ENCODE measurements around the gene KIAA0232.

DNA sequence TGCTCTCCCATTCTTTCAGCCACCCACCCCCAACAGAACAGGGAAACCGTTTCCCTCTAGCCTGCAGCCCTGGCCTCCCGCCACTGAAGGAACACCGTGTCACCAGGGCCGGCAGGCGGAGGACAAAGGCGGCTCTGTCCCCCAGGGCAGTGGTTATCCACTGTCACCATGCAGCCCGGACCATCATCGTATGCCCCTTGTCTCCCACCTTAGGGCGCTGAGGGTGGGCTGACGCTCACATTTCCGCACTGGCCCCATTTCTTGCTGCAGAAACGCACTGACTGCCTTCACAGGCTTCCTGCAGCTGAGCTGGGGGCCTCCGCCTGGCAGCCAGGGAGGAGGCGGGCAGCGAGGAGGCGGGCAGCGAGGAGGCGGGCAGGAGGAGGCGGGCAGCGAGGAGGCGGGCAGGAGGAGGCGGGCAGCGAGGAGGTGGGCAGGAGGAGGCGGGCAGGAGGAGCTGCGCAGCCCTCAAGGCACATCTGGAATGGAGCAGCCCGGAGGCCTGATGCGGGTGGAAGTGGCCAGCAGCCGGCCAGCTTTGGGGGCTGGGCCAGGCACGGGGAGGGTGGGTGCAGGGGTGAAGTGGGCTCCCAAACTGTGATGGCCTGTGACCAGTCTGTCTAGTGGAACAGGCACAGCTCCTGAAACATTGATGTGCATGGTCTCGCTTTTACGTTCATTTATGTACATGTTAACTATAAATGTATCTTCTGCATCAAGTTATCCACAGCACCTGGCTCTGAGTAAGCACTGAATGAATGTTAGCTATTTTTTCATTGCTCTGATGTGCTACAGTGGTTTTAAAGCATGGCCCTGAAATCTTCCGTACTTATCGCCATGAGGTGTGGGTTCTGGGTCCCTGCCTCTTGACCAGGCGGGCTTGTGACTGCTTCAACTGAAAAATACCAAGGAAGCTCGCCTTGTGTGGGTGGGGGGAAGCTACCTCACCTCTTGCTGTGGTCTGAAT is 20.6 kb upstream of the KIAA0232 start:
- TF ChIP-seq, protein P1, sequence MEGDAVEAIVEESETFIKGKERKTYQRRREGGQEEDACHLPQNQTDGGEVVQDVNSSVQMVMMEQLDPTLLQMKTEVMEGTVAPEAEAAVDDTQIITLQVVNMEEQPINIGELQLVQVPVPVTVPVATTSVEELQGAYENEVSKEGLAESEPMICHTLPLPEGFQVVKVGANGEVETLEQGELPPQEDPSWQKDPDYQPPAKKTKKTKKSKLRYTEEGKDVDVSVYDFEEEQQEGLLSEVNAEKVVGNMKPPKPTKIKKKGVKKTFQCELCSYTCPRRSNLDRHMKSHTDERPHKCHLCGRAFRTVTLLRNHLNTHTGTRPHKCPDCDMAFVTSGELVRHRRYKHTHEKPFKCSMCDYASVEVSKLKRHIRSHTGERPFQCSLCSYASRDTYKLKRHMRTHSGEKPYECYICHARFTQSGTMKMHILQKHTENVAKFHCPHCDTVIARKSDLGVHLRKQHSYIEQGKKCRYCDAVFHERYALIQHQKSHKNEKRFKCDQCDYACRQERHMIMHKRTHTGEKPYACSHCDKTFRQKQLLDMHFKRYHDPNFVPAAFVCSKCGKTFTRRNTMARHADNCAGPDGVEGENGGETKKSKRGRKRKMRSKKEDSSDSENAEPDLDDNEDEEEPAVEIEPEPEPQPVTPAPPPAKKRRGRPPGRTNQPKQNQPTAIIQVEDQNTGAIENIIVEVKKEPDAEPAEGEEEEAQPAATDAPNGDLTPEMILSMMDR (IDR thresholded peaks at IDR 0.05) = no peak
- TF ChIP-seq POLR2A (IDR thresholded peaks at IDR 0.05) = no peak

All from right lobe of liver (tissue), 4 donors.